Middle frontal gyrus (tissue), 1 donor: Measurements from ENCODE around the gene NMT1.

Source experiments
- DNase-seq: peaks from one replicate; pipeline ENCODE4 v3.0.0-alpha.2; 2015; ENCODE audit warnings: low spot score; ENCODE audit errors: extremely low spot score

NMT1 gene

DNA sequence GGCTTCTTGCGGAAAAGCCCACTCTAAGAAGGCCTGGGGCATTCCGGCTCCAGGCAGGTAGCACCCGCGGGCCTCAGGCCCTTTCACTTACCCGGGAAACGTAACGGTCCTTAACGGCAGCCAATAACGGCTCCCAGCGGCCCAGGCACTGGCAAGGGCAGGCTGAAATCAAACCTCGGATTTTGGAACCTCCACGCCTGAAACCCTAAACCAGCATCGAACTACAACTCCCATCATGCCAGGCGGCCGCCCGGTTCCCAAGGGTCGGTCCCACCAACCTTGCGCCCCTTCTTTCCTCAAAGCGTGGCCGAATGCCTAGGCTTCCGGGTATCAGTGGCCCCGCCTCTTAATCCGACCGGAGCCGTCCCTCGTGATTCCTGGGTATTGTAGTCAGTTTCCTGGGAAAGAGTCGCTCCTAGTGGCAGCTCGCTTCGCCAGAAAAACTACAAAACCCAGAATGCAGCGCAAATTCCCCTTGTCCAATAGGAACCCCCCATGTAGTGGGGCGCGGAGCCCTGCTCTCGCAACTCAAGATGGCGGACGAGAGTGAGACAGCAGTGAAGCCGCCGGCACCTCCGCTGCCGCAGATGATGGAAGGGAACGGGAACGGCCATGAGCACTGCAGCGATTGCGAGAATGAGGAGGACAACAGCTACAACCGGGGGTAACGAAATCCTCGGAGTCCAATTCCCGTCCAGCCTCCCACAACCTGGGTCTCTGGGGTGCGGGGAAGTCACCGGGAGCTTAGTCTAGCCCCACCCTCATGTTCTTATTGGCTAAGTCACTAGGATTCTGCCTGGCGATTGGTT lies at the start of gene NMT1:
Gene NMT1, plus strand, starts transcription at position 521 of the 809 bp plus-strand sequence. Its CDS starts 13 bp downstream, at position 534.
- DNase-seq = peak; percentile 98

DNA sequence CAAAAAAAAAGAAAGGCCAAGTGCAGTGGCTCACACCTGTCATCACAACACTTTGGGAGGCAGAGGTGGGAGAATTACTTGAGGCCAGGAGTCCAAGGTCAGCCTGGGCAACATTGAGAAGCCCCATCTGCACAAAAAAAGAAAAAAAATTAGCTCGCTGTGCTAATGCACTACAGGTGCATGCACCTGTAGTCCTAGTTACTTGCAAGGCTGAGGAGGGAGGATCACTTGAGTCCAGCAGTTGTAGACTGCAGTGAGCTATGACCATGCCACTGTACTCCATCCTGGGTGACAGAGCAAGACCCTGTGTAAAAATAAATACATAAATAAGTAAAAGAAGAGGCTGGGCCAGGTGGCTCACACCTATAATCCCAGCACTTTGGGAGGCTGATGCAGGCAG lies 49.4 kb upstream of the NMT1 start:
- DNase-seq = no peak

GRCh38 chr17:45013021-45013997 lies 47.8 kb upstream of the NMT1 start:
- no peak for DNase-seq

GRCh38 chr17:45016237-45016636 lies 44.9 kb upstream of the NMT1 start:
- DNase-seq = no peak

- no peak for DNase-seq
These were observed 44.3 kb upstream of the NMT1 start for GRCh38 chr17:45016823-45017222.

GRCh38 chr17:45018514-45018847 lies 42.6 kb upstream of the NMT1 start:
- no peak for DNase-seq

DNA sequence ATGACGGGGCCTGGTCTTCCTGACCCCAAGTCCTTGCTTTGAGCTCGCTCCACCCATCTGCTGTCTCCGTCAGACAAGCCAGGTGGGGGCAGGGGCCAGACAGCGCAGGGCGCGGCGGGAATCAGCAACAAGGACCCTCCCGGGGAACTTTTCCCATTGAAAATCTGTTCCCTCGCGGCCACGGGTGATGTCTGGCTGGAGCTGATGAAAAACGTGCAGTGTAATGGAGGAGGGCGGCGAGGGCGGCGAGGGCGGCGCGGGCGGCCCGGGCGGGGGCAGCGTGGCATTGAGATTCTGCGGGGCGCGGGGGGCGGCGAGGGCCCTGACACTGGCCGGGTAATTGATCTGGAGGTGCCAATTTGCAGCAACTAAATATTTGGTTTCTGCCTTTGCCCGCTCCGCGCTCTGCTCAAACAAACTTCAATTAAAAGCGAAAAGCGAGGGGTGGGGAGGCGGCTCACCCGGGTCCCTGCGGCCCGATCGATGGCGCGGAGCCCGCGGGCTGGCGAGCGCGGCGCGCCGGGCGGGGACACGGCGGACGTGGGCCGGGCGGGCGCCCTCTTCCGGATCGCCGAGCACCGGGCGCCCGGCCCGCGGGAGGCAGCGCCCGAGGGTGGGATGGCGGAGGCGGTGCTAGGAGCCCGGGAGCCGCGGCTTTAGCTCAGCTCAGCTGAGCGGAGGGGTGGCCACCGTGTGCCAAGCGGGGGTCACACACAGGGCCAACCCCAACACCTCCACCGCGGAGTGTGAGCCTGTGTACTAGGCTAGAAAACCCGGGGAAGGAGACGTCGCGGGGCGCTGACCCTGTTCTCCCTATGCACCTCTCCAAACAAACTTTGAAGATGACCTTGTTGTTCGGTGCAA lies 42.0 kb upstream of the NMT1 start:
- DNase-seq = no peak

DNA sequence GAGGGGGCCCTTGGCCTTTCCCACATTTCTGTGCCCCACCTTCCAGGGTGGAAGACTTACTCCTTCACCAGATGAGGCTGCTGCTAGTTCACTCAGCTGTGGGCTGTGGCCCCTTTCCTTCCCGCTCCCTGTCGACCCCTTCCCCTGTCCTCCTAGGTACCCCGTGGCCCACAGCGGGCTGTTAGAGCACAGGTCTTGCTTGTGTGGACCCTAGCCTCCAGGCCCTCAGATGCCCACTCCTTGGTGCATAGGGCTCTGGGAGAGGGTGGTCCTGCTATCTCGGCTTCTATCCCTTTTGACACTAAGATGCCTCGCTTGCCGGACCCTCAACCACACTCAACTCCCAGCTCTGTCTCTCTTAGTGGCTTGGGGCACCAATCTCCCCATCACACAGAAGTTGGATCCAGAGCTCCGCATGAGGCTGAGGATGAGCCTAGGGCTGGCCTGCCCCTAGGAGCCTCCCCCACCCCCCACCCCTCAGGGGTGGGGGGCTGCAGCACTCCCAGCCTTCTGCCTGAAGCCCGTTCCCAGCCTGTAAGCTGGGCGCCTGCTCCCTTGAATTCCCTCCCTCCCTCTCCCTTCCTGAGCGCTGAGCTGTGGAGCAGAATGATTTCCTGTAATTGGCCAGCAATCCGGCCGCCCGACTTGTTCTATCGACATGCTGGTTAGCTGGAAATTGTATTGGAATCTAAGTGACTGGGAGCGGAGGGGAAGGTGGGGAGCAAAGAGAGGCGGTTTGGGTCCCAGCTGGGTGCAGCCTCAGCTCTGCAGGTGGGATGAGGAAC lies 40.6 kb upstream of the NMT1 start:
- no peak for DNase-seq

- DNase-seq = peak; percentile 8
These were observed 39.4 kb upstream of the NMT1 start for GRCh38 chr17:45021607-45022287.

DNA sequence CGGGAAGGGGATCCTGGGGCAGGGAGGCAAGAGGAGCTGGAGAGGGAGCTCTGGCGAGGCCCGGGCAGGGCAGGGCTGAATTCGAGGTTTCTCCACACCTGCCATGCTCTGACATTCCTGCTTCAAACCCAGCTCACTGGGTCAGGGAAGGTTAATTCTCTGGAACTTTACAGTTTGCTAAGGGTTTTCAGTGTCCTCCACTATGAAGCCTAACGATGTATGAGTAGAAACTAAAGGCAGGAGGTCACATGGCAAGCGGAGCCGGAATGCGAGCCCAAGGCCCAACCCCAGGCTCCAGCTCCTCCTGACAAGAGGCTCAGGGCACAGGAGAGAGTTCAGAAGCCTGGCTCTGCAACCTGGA lies 38.8 kb upstream of the NMT1 start:
- no peak for DNase-seq

GRCh38 chr17:45022655-45023339 lies 38.3 kb upstream of the NMT1 start:
- DNase-seq = no peak

- DNase-seq = no peak
These were observed 32.0 kb upstream of the NMT1 start for GRCh38 chr17:45029096-45029495.

DNA sequence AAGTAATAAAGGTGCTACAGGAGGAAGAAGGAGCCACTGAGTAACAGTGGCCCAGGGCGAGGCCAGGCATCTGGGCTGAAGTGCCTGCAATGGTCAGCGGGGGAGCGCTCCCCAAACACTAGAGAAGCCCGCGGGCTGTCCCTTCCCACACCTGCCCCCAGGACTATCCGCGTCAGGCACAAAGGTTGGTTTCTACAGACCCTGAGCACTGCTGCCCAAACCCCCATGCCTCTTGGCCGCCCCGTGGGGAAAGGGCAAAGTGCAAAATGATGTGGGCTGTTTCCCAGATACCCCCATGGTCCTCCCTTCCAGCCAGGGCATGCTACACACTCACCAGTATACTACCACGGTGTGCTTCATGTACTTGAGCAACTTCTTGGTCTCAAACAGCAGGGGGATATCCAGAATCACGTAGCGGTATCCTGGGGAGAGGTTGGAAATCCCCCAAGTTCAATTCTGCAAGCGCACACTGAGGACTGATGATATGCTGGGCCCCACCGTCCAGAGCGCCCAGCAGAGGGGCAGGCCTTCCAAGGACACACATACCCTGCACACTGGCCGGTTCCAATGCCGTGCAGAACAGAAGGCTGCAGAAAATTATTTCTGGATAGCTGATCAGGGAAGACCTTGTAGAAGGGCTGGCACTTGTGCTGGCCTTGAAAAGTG lies 31.2 kb upstream of the NMT1 start:
- no peak for DNase-seq

DNA sequence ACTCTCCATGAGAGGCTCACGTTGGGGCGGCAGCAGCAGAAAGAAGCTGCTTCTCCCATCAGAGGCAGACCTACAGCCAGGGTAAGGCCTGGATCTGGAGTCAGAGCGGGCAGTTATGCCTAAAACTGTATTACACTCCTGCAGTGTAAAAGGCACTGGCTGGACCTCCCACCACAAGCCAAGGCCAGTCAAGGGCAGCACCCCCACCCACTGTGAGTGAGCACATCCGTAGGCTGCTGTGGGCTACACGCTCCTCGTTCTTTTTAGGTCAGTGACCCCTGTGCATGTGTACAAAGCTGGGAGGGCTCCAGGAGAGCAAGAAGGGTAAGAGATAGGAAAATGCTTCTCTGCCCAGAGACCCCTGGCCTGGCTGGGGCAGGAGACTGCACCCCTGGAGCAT lies 30.4 kb upstream of the NMT1 start:
- DNase-seq = no peak

DNA sequence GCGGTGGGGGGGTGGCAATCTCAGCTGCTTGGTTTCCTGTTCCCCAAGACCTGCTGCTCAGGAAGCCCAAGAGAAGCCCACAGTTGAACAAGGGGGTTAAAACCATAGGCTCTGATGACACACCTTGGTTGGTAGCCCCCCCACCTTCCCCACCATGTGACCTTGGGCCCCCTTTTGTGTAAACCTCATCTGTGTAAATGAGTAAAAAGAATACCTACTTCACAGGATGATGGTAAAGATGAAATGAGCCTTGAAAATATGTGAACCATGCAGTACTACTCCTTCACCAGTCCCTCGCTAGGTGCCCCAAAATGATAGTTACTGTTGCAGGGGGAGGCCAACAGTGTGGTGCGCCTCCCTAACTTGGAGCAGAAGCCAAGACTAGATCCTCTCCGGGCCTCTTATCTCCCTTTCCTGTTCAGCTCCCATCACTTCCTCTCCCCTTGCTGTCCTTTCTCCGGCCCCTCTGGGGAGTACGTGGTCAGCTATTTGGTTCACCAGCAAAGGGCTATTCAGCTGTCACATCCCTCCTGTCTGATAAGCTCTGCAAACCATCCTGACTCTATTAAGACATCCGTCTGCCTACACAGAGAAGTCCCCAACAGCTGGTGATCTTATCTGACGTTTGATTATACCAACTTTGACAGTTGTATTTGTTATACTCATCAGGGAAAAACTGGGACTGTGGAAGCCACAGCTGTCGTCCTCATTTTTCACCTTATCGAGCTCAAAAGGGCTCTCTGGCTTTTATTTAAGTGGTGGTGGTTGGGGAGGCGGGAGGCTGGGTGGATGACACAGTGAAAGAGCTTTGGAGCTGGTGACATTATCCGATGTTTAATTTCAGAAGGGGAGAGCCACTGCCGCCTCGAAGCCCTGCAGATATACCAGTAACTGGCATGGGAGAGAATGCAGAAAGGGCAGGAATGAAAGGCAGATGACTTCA lies 29.6 kb upstream of the NMT1 start:
- no peak for DNase-seq

DNA sequence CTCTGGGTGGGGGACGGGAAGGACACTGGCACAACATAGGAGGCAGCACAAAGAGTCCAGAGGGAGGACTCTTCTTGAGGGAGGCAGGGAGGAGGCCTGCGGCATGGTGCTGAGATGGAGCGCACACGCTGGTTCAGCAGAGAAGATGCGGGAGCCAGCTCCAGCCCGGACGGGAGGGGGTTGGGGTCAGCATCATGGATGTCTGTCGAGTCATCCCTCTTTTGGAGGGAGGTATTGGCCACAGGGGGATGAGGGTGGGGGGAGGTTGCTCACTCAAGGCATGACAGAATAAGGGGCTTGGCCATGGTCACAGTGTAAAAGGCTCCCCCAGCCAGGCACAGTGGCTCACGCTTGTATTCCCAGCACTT lies 29.0 kb upstream of the NMT1 start:
- DNase-seq = no peak

DNA sequence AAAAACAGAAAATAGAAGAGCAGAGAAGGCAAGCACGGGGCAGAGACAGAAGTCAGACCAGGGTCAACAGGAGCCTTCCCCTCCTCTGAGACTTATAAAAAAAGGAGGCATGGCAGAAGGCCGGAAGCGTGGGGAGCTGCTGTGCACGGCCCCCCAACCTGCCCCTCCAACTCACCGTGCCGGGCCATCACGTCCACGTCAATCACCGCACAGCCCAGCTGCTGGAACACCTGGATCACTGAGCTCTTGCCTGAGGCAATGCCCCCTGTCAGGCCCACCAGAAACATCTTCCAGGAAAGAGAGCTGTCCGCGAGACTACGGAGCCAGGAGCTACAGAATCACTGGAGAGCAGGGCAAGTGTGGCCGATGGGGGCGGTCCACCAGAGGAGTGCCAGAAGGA lies 26.5 kb upstream of the NMT1 start:
- no peak for DNase-seq

GRCh38 chr17:45035848-45036247 lies 25.3 kb upstream of the NMT1 start:
- no peak for DNase-seq
